ENCODE results near the gene DDX17. TPM values are rescaled to one million over a fixed set of nuclear protein-coding genes. Genes with fewer than 3 reads are reported as not detected.
A peak's percentile ranks its signal among the peaks of the same experiment; 100 is the strongest.

Gene DDX17
- total and polyA plus RNA-seq, 2 of the 4 experiments (the other 2 are of a cell fraction) = 240 to 371 TPM

GRCh38 chr22:38504731-38505540 lies 1.2 kb downstream of the DDX17 start:
- H3K23ac ChIP-seq (ENCODE audit: low read depth, low read length) = peak overlapping the region; percentile 97
- peak overlapping the region; percentile 85 for H4K5ac ChIP-seq (ENCODE audit: low read depth, low read length)
- peak overlapping the region; percentile 50; the same call in 1 of the 2 replicates for H2BK120ac ChIP-seq (ENCODE audit: low read depth, low read length)
- peaks cover 51% of the 10 kb centered on the region for H4K20me1 ChIP-seq (ENCODE audit: insufficient read depth, low read length)
- peak overlapping the region; percentile 97 for H2BK5ac ChIP-seq (ENCODE audit: low read depth, low read length, poor library complexity, severe bottlenecking)
- peak overlapping the region; percentile 97 for H2AFZ ChIP-seq (replicated peaks; ENCODE audit: low read length, poor library complexity)
- H2BK15ac ChIP-seq (ENCODE audit: low read depth, low read length) = no peak overlapping the region
- DNase-seq (peak; percentile 48), ATAC-seq (ENCODE audit: low read depth) (no peak)
- H2AK5ac ChIP-seq (ENCODE audit: low read depth, low read length) = peak overlapping the region; percentile 100
- TF ChIP-seq RFX5 (IDR thresholded peaks at IDR 0.05; ENCODE audit: low read depth, low read length) (no peak), MXI1 (IDR thresholded peaks at IDR 0.05; ENCODE audit: borderline replicate concordance, low read depth, low read length) (0 out of 2 replicates have a peak, but pooled peaks have one; percentile 11)
- BruUV-seq (replicated peaks) = no TSS peak
- H3K14ac ChIP-seq (replicated peaks; ENCODE audit: low read depth, low read length) = peak overlapping the region; percentile 99
- H3K56ac ChIP-seq (ENCODE audit: extremely low read depth, insufficient read depth, low read length) = peak overlapping the region; percentile 97
- H3K36me3 ChIP-seq (ENCODE audit: control insufficient read depth, insufficient read depth, low read length) = peaks cover 20% of the 10 kb centered on the region
- peak overlapping the region; percentile 96 for H3K4me2 ChIP-seq (ENCODE audit: low read depth, low read length)
- peak overlapping the region; percentile 95 for H4K91ac ChIP-seq (ENCODE audit: insufficient read depth, low read depth, low read length)
- peak overlapping the region; percentile 100 for H2AK9ac ChIP-seq (replicated peaks; ENCODE audit: low read depth, low read length, poor library complexity)
- H3K9me3 ChIP-seq (ENCODE audit: control insufficient read depth, insufficient read depth, low read length) = no peaks in the 10 kb centered on the region
- peak overlapping the region; percentile 86 to 91 for H4K8ac ChIP-seq (ENCODE audit: low read depth in 2 of 2, low read length in 2 of 2)
- peak overlapping the region; percentile 91 for H3K18ac ChIP-seq (ENCODE audit: low read depth, low read length)
- H2BK20ac ChIP-seq (ENCODE audit: low read depth, low read length) = no peak overlapping the region
- peak overlapping the region; percentile 100 for H3K4ac ChIP-seq (ENCODE audit: low read depth, low read length)
- dilution Hi-C loops (cut with HindIII; ENCODE audit: low sequenced_read_pairs, unreplicated experiment) = no loop called here
- peaks cover 4 to 19% of the 10 kb centered on the region in 2 experiments; a peak in 3 of 4 replicates for H3K79me1 ChIP-seq (ENCODE audit: low read depth in 1 of 2, low read length in 2 of 2)
- peaks cover 7% of the 10 kb centered on the region for H3K4me1 ChIP-seq (ENCODE audit: control insufficient read depth, insufficient read depth, low read length)
- 0% methylated on average over 2 of the region's 35 CpGs; no CpG with 5 or more reads in 1 of the 2 experiments for WGBS, 2 experiments (ENCODE audit: extremely low coverage in 2 of 2, insufficient read length in 1 of 2)
- in situ Hi-C loops (cut with MboI; ENCODE audit: low sequenced_read_pairs) = no loop called here
- H3K27ac ChIP-seq (ENCODE audit: insufficient read depth, low read length) = peak overlapping the region; percentile 94
- no peaks in the 10 kb centered on the region for H3K27me3 ChIP-seq (ENCODE audit: control insufficient read depth, insufficient read depth, low read length)
- H3K9ac ChIP-seq (ENCODE audit: low read depth, low read length) = peak overlapping the region; percentile 95
- intact Hi-C loops (cut with micrococcal nuclease) = loop anchor here (5.0 kb wide), 1 partner anchor 67 kb away; the partner anchor contains the start of gene DMC1
- POLR2A ChIA-PET (ENCODE audit: unreplicated experiment) = no interaction called here
- CTCF ChIA-PET = no interaction called here
- peak overlapping the region; percentile 70 for H3K4me3 ChIP-seq (ENCODE audit: insufficient read depth, low read depth, low read length)
- peaks cover 6% of the 10 kb centered on the region for H3K9me1 ChIP-seq (ENCODE audit: insufficient read depth, low read length)
